Kidney epithelial cell (primary cell): ENCODE measurements around the gene DUSP28. TPM values are rescaled to one million over a fixed set of nuclear protein-coding genes. Genes with fewer than 3 reads are reported as not detected.

Experiments
- DNase-seq: peaks from one replicate; pipeline ENCODE4 v3.0.0-alpha.2; 2010; ENCODE audit warnings: low read depth
- H3K27me3 ChIP-seq: 2 replicates; pipeline ENCODE4 v1.6.0; 2011; ENCODE audit warnings: low read length; ENCODE audit not compliant: control insufficient read depth, insufficient read depth
- H3K36me3 ChIP-seq: 2 replicates; pipeline ENCODE4 v1.5.1; 2011; ENCODE audit warnings: low read length; ENCODE audit not compliant: control insufficient read depth, insufficient read depth
- H3K4me3 ChIP-seq: 2 replicates; pipeline ENCODE4 v1.5.1; 2011; ENCODE audit warnings: low read depth, mild to moderate bottlenecking, control low read depth, low read length
- total RNA-seq: library from RNA; depleted of rRNA; stranded (reverse); fragments of >200 nt; gene quantifications from 2 replicates; pipeline ENCODE4 v1.2.3, GENCODE V29; 2015
- TF ChIP-seq, protein P1 (sequence below): IDR thresholded peaks from 2 replicates; pipeline ENCODE4 v1.5.1; 2011; ENCODE audit warnings: mild to moderate bottlenecking, moderate library complexity, low read length, control low read depth, inconsistent platforms; ENCODE audit not compliant: insufficient read depth, poor library complexity, severe bottlenecking

The DUSP28 gene
- total RNA-seq, 1 donor from 2014 or later = 7.6 TPM

DNA sequence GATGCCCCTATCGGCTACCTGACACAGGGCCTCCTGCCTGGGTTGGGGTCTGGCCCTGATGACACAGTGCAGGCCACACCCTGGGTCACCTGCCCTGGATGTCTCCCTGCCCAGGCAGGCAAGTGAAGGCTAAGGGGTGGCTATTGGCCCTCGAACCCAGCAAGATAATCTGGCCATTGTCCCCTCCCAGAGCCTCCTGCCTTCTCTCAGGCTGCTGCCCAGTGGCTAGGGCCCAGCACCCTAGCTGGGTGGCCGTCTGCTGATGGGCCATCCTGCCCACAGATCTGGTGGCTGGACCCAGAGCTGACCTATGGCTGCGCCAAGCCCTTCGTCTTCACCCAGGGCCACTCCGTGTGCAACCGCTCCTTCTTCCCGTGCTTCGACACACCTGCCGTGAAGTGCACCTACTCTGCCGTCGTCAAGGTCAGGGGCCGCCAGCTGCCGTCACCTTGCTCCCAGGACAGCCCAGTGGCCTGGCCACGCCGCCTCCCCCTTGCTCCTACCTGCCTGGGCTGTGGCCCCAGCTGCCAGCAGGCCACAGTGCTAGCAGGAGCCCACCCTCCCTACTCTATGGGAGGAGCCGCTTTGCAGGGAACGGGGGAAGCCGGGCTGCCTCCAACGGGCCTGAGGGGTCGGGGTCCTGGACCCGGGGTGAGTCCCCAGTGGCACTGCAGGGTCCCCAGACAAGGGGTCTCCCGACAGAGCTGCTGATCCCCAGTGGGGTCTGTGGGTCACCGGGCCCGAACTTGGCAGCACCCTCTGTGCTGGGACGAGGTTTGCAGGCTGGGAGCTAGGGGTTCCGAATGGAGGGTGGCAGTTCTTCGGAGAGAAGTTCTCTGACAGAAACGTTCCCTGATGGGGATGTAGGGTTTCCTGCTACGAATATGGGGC is 12.2 kb downstream of the DUSP28 start:
- Histone ChIP-seq H3K4me3 (no peak overlapping the region), H3K27me3 (no peaks in the 10 kb centered on the region), H3K36me3 (no peaks in the 10 kb centered on the region)
- DNase-seq = no peak
- TF ChIP-seq, protein P1, sequence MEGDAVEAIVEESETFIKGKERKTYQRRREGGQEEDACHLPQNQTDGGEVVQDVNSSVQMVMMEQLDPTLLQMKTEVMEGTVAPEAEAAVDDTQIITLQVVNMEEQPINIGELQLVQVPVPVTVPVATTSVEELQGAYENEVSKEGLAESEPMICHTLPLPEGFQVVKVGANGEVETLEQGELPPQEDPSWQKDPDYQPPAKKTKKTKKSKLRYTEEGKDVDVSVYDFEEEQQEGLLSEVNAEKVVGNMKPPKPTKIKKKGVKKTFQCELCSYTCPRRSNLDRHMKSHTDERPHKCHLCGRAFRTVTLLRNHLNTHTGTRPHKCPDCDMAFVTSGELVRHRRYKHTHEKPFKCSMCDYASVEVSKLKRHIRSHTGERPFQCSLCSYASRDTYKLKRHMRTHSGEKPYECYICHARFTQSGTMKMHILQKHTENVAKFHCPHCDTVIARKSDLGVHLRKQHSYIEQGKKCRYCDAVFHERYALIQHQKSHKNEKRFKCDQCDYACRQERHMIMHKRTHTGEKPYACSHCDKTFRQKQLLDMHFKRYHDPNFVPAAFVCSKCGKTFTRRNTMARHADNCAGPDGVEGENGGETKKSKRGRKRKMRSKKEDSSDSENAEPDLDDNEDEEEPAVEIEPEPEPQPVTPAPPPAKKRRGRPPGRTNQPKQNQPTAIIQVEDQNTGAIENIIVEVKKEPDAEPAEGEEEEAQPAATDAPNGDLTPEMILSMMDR = no peak

DNA sequence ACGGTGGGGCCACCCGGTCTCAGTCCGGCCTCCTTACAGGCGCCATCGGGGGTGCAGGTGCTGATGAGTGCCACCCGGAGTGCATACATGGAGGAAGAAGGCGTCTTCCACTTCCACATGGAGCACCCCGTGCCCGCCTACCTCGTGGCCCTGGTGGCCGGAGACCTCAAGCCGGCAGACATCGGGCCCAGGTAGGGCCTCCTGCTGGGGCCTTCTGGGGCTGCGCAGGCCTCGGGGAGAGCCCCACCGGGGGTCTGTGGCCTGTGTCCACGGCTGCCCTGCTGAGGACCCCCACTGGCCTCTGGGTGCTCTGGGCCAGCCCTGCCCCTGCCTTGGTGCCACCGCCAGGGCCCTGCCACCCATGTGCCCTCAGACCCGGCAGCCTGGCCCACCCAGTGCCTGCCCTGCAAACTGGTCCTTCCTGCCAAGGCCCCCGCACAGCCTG is 12.9 kb downstream of the DUSP28 start:
- TF ChIP-seq, protein P1 = no peak
- DNase-seq = no peak
- Histone ChIP-seq H3K27me3 (no peaks in the 10 kb centered on the region), H3K4me3 (no peak overlapping the region), H3K36me3 (no peaks in the 10 kb centered on the region)

DNA sequence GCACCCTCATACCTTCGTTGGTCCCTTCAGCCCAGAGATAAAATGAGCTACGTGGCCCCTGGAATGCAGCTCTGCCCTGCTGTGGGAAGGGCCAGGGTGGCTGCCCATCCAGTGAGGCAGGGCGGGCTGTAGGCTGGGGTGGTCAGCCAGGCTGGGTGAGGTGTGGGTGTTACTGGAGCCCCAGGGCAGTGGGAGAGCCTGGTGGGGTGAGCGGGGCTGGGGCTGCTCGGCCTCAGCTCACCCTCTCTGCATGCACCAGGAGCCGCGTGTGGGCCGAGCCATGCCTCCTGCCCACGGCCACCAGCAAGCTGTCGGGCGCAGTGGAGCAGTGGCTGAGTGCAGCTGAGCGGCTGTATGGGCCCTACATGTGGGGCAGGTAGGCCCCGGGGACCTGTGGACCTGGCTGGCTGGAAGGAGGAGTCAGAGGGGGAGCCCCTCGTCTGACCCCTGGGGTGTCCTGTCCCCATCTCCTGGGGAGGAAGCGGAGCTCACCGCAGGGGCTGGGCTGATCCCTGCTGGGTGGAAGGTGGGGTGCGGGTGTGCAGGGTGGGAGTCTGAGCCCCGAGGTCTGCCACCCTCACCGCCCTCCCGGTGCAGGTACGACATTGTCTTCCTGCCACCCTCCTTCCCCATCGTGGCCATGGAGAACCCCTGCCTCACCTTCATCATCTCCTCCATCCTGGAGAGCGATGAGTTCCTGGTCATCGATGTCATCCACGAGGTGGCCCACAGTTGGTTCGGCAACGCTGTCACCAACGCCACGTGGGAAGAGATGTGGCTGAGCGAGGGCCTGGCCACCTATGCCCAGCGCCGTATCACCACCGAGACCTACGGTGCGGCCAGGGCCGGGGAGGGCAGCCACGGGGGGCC is 13.6 kb downstream of the DUSP28 start:
- Histone ChIP-seq H3K4me3 (no peak overlapping the region), H3K27me3 (no peaks in the 10 kb centered on the region), H3K36me3 (no peaks in the 10 kb centered on the region)
- TF ChIP-seq, protein P1 = no peak
- no peak for DNase-seq

DNA sequence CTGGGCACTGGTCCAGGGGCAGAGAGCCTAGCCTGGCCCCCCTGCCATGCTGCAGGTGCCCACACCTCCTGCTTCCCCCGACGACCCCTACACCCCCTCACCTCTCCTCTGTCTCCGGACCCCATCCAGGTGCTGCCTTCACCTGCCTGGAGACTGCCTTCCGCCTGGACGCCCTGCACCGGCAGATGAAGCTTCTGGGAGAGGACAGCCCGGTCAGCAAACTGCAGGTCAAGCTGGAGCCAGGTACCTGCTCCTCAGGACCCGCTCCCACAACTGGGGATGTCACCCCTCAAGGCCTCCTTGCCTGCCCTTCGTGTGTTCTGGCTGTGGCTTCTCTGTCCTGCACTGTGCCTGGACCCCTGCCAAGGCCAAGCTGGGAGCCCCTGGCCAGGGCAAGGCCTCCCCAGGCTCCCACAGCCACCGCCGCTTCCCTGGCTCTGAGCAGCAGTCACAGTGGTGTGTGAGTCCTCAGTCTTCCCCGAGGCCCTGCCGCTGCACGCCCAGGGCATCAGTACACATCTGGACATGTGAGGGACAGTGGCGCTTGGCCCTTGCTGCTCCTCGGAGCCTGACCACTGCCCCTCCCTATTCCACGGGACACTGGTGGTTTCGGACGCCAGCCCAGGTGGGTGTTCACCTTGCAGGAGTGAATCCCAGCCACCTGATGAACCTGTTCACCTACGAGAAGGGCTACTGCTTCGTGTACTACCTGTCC is 14.4 kb downstream of the DUSP28 start:
- Histone ChIP-seq H3K4me3 (no peak overlapping the region), H3K36me3 (no peaks in the 10 kb centered on the region), H3K27me3 (no peaks in the 10 kb centered on the region)
- TF ChIP-seq, protein P1 = no peak
- DNase-seq = no peak

DNA sequence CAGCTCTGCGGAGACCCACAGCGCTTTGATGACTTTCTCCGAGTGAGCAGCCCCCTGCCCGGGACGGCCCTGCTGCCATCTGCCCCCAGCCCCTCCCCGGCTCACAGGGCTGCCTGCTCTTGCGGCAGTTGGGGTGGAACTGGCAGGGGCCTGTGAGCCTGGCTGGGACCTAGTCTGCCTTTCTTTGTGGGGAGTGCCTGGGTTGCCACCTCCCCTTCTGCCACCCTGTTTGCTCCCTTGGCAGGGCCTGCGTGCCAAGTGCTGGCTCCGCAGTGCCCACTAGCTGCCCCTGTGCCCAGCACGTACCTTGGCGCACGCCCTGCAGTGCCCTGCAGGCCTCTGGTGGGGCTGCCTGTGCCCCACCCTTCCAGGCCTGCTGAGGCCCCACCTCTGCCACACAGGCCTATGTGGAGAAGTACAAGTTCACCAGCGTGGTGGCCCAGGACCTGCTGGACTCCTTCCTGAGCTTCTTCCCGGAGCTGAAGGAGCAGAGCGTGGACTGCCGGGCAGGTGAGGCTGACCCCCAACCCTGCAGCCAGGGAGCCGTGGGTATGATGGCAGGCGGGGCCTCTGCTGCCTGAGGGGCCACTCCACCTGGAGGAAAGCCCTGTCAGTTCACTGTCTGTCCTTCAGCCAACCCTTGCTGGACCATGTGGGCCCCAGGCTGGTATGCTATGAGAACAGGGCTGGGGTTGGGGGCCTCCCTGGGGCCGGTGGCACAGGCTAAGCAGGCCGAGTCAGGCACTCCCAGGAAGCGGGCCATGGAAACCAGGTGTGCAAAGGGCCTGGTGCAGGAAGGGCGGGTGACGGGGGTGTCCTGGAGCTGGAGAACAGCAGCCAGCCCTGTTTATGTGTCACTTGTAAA is 15.2 kb downstream of the DUSP28 start:
- no peaks in the 10 kb centered on the region for H3K36me3 ChIP-seq
- DNase-seq = no peak
- no peak overlapping the region for H3K4me3 ChIP-seq
- TF ChIP-seq, protein P1 = no peak
- H3K27me3 ChIP-seq = no peaks in the 10 kb centered on the region
